Activated naive CD8-positive, alpha-beta T cell treated with anti-CD3 and anti-CD28 coated beads for 36 hours (primary cell): ENCODE data around the gene CTDNEP1. TPM values are rescaled to one million over a fixed set of nuclear protein-coding genes. Genes with fewer than 3 reads are reported as not detected.

Experiments used
- DNase-seq: peaks from one replicate; pipeline ENCODE4 v3.0.0; 2021
- H3K27ac Mint-ChIP-seq: one replicate; pipeline ENCODE4 v1.8.0; 2022; ENCODE audit warnings: mild to moderate bottlenecking, moderate library complexity, mixed read lengths
- H3K27me3 Mint-ChIP-seq: one replicate; pipeline ENCODE4 v1.8.0; 2022; ENCODE audit warnings: mild to moderate bottlenecking, mixed read lengths
- H3K36me3 Mint-ChIP-seq: one replicate; pipeline ENCODE4 v1.8.0; 2021; ENCODE audit warnings: mild to moderate bottlenecking, mixed read lengths
- H3K4me1 Mint-ChIP-seq: one replicate; pipeline ENCODE4 v1.8.0; 2021; ENCODE audit warnings: mixed read lengths
- H3K4me3 Mint-ChIP-seq: one replicate; pipeline ENCODE4 v1.8.0; 2022; ENCODE audit warnings: mild to moderate bottlenecking, moderate library complexity, mixed read lengths
- H3K9me3 Mint-ChIP-seq: one replicate; pipeline ENCODE4 v1.8.0; 2022; ENCODE audit warnings: mixed read lengths
- total RNA-seq, 2 experiments: library from RNA; stranded (reverse); gene quantifications; one replicate each; pipeline ENCODE4 v1.2.3, GENCODE V29; 2021

Gene CTDNEP1
- total RNA-seq: 100 to 1,000 TPM; 180 to 191 TPM

DNA sequence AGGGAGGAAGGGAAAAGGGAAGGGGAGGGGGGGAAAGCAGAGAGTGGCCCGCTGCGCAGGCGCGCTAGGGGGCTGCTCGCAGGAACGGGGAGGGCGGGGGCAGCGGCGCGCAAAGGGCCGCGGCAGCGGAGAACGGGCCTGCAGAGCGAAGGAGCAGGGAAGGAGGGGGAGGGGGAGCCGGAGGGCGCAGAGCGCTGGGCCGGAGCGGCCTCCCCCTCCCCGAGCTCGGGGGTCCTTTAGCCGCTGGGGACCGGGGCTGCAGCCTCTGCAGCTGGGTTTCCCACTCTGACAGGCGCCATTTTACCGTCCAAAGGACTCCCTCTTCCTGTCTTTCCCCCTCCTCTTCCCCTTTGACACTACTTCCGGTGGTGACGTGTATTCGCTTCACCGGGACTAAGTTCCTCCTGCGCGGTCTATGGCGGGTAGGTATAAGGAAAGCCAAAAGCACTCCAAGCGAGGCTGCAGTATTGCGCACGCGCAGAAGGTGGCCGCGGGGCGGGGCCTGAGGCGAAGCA lies at the start of gene CTDNEP1:
TSS of gene CTDNEP1 (minus strand) at position 74 of the 515 bp plus-strand sequence. CDS start 438 bp downstream, outside the sequence.
- peak; percentile 97 for DNase-seq
- Mint-ChIP-seq H3K4me3 (peak within 1 kb of the TSS; percentile 97), H3K9me3 (no peaks in the 10 kb centered on the region), H3K4me1 (peaks cover 32% of the 10 kb centered on the region), H3K27ac (peak within 1 kb of the TSS; percentile 100), H3K27me3 (no peaks in the 10 kb centered on the region), H3K36me3 (peaks cover 37% of the 10 kb centered on the region)

DNA sequence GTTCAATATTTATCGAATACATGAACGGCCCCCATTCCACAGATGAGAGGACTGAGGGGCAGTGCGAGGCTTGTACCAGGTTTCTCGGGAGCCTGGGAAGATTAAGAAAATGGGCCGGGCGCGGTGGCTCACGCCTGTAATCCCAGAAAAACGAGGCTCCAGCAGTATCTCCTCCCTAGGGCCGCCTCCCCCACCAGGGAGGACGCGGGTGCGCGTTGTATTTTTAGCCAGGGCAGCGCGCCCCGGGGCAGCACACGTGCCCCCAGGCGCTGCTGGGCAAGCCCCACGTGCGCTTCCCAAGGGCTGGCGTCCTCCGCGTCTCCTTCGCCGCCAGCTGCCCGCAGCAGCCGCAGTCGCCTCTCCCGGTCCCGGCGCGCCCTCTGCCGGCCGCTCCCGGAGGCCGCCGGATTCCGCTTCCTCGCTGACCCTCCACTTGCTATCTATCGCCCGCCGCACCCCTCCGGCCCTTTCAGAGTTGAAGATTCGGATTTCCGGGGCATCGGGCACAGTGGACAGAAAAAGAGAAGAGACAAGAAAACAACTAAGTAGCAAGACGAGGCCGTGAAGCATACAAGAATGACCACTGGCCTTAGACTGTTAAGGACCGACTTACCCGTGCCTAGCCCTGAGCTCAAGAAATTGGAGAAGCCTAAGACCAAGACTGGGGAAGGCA lies 44.8 kb upstream of the CTDNEP1 start:
- Mint-ChIP-seq H3K4me3 (peak overlapping the region; percentile 29), H3K36me3 (no peaks in the 10 kb centered on the region), H3K9me3 (no peaks in the 10 kb centered on the region), H3K27me3 (peaks cover 43% of the 10 kb centered on the region), H3K27ac (no peak overlapping the region), H3K4me1 (peaks cover 13% of the 10 kb centered on the region)
- peak; percentile 76 for DNase-seq

DNA sequence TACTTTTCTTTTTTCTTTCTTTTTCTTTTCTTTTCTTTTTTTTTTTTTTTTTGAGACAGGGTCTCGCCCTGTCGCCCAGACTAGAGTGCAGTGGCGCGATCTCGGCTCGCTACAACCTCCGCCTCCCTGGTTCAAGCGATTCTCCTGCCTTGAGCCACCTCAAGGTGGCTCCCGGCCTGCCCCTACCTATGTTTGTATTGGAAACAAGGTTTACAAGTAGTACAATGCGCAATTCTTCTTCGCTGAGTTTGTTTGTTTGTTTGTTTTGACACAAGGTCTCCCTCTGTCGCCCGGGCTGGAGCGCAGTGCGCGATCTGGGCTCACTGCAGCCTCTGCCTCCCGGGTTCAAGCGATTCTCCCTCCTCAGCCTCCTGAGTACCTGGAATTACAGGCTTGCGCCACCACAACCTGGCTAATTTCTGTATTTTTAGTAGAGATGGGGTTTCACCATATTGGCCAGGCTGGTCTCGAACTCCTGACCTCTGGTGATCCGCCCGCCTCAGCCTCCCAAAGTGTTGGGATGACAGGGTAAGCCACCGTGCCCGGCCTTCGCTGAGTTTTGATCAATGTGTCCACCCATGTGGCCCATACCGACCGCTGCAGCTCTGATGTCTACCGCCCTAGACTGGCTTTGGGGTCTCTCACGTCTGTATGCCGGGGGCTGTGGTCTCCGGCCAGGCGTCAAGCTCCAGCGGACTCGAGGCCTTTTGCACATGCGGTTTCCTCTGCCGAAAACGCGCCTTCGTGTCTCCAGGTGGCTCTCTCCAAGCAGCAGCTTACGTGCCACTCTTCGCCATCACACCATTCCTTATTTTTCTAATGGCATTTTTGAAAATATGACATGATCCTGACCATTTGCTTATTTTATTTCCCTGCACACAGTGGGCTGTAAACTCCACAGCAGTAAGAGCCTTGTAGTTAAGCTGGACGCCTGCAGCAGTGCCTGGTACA lies 44.0 kb upstream of the CTDNEP1 start:
- no peak for DNase-seq
- peaks cover 13% of the 10 kb centered on the region for H3K4me1 Mint-ChIP-seq
- no peaks in the 10 kb centered on the region for H3K9me3 Mint-ChIP-seq
- no peaks in the 10 kb centered on the region for H3K36me3 Mint-ChIP-seq
- peaks cover 44% of the 10 kb centered on the region for H3K27me3 Mint-ChIP-seq
- H3K27ac Mint-ChIP-seq: no peak overlapping the region
- peak overlapping the region; percentile 69 for H3K4me3 Mint-ChIP-seq

DNA sequence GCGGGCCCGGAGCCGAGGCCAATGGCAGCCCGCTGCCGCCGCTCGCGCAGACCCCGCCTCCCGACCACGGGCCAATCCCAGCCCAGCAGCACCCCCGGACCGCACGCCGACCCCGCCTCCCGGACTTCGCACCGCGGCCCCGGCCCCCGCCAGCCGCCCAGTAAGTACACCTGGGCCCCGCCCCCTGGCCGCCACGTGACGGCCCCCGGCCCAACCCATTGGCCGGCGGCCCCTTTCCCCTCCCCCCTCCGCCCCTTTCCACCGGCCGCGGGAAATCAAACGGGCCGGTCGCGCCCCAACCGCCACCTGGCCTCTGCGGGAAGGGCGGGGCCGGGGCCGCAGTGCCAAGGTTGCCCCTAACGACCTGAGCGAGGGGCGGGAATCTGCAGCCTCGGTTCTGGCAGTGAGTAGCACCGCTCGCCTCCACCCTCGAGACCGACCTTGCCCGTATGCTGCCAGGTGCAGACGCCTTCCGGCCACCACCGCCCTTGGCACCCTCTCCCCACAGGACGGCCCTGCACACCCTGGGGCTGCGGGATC lies 43.1 kb upstream of the CTDNEP1 start, which contains the start of gene YBX2:
TSS of gene YBX2 (minus strand) at position 26 of the 540 bp plus-strand sequence. CDS start 139 bp downstream, outside the sequence.
- Mint-ChIP-seq H3K4me3 (peak within 1 kb of the TSS; percentile 69), H3K27me3 (peaks cover 44% of the 10 kb centered on the region), H3K27ac (no peak within 1 kb of the TSS)

DNA sequence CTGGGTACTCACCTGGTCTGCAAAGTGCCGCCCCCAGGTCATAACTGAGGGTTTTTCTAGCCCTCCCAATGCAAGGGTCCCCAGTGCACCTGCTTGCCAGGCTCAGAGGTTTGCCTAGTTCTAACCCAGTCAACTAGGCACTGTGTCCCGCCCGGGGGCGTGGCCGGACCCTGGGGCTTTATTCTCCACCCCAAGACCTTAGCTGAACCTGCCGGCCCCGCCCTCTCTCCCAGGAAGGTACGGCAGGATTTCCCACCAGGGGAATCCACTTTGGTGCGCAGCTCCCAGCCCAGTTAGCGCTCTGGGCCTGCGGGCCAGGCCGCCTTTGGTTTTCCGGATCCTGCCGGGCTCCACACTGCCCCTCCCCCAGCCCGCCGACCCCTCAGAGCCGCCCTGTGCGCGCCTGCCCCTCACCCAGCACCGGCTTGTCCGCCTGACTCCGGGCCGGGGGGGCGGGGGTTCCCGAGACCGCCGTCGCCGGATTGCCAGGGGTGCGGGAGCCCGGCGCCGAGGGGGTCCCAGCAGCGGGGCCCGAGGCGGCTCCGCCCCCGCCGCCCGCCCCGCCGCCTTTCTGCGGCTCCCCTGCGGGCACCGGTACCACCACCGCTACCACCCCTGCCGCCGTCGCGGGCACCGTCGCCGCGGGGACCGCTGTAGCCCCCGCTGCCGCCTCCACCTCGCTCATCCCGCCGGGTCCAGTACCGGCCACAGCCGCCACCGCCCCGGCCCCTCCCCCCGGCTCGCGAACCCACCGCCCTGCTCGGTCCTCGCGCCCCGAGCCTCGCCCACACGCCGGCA lies 42.5 kb upstream of the CTDNEP1 start:
- H3K4me1 Mint-ChIP-seq: peaks cover 13% of the 10 kb centered on the region
- no peaks in the 10 kb centered on the region for H3K36me3 Mint-ChIP-seq
- no peak for DNase-seq
- peaks cover 44% of the 10 kb centered on the region for H3K27me3 Mint-ChIP-seq
- H3K27ac Mint-ChIP-seq: no peak overlapping the region
- no peaks in the 10 kb centered on the region for H3K9me3 Mint-ChIP-seq
- peak overlapping the region; percentile 0 for H3K4me3 Mint-ChIP-seq

More for the DNA sequence above, 43.1 kb upstream of the CTDNEP1 start, which contains the start of gene YBX2:
- H3K9me3 Mint-ChIP-seq: no peaks in the 10 kb centered on the region
- DNase-seq: peak; percentile 83
- no peaks in the 10 kb centered on the region for H3K36me3 Mint-ChIP-seq
- peaks cover 13% of the 10 kb centered on the region for H3K4me1 Mint-ChIP-seq

DNA sequence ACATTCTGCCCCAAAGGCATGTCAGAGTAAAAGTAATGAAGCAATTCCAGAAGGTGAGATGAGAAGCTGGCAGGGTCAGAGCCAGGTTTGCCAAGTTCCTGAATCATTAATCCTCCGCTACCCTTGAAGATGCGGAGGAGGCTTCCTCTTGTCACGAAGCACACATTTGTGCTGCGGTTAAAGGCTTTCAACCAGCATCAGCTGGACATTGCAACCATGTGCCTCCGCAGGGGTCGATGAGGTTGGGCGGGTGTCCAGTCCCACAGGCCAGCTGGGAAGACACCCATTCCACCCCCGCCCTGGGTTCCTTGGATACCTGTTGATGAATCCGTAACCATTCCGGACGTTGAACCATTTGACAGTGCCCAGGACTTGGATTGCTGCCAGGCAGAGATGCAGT lies 41.6 kb upstream of the CTDNEP1 start:
- Mint-ChIP-seq H3K27me3 (peaks cover 44% of the 10 kb centered on the region), H3K4me1 (peaks cover 13% of the 10 kb centered on the region), H3K9me3 (no peaks in the 10 kb centered on the region), H3K4me3 (no peak overlapping the region), H3K36me3 (no peaks in the 10 kb centered on the region), H3K27ac (no peak overlapping the region)
- DNase-seq: no peak

DNA sequence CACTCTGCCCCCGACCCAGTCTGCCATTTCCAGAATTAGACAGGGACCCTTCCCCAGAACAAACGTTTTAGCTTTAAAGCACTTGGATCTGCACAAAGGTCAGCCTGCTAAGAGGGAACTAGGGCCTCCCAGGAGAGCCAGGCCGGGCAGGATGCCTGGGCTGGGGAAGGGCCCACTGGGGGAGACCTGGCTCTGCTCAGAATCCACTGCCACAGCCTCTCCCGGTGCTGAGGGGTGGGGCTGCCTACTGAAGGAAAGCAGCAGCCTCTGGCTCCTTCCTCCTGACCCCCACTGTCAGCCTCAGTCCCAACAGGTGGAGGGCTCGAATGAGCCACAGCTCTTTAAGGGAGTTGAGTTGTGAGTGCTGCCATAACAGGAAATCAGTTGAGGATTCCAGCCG lies 41.2 kb upstream of the CTDNEP1 start:
- Mint-ChIP-seq H3K4me3 (no peak overlapping the region), H3K27ac (no peak overlapping the region), H3K9me3 (no peaks in the 10 kb centered on the region), H3K27me3 (peaks cover 44% of the 10 kb centered on the region), H3K36me3 (no peaks in the 10 kb centered on the region), H3K4me1 (peaks cover 13% of the 10 kb centered on the region)
- DNase-seq: no peak

DNA sequence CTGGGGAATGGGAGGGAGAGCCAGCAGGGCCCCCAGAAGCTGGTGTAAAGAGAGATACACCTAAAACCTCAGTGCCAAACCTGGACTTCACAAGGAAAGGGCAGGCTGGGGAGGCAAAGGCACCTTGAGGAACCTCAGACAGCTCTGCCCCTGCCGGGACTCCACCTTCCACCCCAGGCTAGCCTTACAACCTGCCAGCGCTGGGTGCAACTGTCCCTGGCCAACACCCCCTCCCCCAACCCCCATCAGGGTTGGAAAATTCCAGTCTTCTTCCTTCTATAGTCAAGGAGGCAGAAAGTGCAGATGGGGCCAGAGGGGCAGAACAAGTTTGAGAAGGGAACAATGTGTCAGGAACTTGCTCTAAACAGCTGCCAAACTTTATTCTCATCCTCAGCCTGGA lies 40.7 kb upstream of the CTDNEP1 start:
- H3K27me3 Mint-ChIP-seq: peaks cover 44% of the 10 kb centered on the region
- peaks cover 13% of the 10 kb centered on the region for H3K4me1 Mint-ChIP-seq
- no peaks in the 10 kb centered on the region for H3K9me3 Mint-ChIP-seq
- no peaks in the 10 kb centered on the region for H3K36me3 Mint-ChIP-seq
- no peak overlapping the region for H3K27ac Mint-ChIP-seq
- no peak overlapping the region for H3K4me3 Mint-ChIP-seq
- DNase-seq: no peak

DNA sequence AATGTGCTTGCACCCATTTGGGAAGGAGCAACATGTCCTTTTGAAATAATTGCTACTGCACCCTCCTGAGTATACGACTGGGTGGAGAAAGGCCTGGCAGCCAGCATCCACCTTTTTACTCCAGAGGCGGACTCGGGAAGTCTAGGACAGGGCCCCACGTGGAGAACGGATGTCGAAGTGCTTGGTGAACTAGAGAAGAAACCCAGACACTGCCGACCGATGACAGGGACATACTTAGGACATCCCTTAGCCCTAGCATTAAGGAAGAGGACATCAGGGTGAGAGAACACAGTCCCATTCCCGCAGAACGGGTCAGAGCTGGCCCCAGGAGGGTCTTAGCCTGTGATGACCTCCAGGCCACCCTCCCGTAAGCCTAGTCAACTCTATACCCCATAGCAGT lies 39.2 kb upstream of the CTDNEP1 start:
- Mint-ChIP-seq H3K9me3 (no peaks in the 10 kb centered on the region), H3K27ac (no peak overlapping the region), H3K4me3 (no peak overlapping the region), H3K27me3 (peaks cover 34% of the 10 kb centered on the region), H3K4me1 (peaks cover 6% of the 10 kb centered on the region), H3K36me3 (no peaks in the 10 kb centered on the region)
- DNase-seq: no peak

DNA sequence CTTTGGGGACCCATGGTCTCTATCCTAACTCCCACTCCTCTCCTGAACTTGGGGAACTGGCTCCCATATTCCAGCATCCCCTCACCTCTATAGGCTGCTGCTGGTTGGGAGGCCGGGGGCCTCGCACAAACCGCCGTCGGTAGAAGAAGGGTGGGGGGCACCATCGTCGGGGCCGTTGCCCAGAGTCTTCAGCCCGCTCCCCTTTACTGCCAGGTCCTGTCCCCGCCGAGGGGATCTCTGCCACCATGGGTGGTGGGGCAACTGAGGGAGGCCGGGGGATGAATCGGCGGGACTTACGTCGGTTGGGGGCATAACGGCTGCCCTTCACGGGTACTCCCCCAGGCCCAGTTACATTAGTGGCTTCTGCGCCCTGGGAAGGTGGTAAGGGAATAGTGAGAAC lies 38.6 kb upstream of the CTDNEP1 start:
- DNase-seq: no peak
- H3K27me3 Mint-ChIP-seq: peaks cover 29% of the 10 kb centered on the region
- no peaks in the 10 kb centered on the region for H3K9me3 Mint-ChIP-seq
- H3K4me1 Mint-ChIP-seq: peaks cover 3% of the 10 kb centered on the region
- no peak overlapping the region for H3K27ac Mint-ChIP-seq
- H3K36me3 Mint-ChIP-seq: no peaks in the 10 kb centered on the region
- H3K4me3 Mint-ChIP-seq: no peak overlapping the region

DNA sequence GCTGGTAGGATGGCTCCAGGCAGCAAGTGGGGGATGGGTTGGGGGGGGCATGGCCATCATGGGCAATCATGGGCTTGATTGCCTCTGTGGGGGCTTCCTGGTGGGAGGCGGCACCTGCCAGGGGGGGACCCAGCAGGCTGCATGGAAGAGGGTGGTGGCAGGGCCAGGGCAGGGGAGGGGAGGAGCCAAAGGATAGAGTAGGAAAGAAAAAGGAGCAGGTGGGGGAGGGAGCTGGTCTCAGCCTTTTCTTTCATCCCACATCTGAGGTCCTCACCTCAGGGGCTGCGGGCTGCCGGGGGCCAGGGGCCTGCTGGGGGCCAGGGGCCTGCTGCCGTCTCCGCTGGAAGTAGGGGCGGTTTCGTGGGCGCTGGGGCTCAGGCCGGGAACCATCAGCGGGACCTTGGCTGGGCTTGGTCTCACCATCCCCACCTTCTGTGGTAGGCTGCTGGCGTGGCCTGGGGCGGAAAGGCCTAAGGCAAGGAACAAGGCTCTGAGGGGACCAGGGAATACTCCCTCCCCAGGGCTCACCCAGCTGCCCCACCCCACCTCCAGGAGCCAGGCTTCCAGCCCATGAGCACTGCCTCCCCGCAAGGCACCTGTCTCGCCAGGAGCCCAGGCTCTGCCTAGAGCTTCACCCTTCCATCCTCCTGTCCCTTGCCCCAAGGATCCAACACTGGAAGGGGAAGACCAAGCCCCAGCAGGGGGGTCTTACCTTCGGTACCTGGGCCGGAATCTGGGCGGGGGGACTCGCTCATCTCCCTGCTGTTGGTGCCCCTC lies 37.9 kb upstream of the CTDNEP1 start:
- Mint-ChIP-seq H3K27me3 (peaks cover 24% of the 10 kb centered on the region), H3K27ac (no peak overlapping the region), H3K9me3 (no peaks in the 10 kb centered on the region), H3K4me1 (no peaks in the 10 kb centered on the region), H3K36me3 (no peaks in the 10 kb centered on the region), H3K4me3 (no peak overlapping the region)
- no peak for DNase-seq

DNA sequence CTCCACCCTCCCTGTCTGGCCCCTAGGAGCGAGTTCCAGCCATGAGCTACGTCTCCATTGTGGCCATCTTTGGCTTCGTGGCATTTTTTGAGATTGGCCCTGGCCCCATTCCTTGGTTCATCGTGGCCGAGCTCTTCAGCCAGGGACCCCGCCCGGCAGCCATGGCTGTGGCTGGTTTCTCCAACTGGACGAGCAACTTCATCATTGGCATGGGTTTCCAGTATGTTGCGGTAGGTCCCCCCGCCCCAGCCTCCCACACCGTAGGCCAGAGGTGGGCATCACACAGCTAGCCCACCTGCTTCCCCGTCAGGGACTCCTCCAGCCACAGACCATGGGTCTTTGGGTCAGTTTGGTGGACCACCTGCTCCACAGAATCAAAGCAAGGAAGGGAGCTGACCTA lies 34.1 kb upstream of the CTDNEP1 start:
- no peaks in the 10 kb centered on the region for H3K9me3 Mint-ChIP-seq
- no peak overlapping the region for H3K27ac Mint-ChIP-seq
- peaks cover 21% of the 10 kb centered on the region for H3K27me3 Mint-ChIP-seq
- no peak for DNase-seq
- H3K4me1 Mint-ChIP-seq: peaks cover 16% of the 10 kb centered on the region
- no peak overlapping the region for H3K4me3 Mint-ChIP-seq
- H3K36me3 Mint-ChIP-seq: no peaks in the 10 kb centered on the region

DNA sequence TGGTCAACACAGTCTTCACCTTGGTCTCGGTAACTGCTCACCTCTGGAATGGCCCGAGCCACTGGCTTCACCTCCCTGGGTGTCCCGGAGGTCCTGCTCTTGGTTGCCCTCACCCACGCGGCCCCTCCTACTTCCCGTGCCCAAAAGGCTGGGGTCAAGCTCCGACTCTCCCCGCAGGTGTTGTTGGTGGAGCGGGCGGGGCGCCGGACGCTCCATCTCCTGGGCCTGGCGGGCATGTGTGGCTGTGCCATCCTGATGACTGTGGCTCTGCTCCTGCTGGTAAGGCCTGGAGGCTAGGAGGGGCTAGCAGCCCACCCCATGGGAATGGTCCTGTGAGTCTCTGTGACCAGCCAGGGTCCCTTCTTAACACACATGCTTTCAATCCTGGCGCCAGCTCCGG lies 33.4 kb upstream of the CTDNEP1 start:
- DNase-seq: no peak
- Mint-ChIP-seq H3K27ac (no peak overlapping the region), H3K4me3 (no peak overlapping the region), H3K36me3 (no peaks in the 10 kb centered on the region), H3K9me3 (no peaks in the 10 kb centered on the region), H3K27me3 (peaks cover 21% of the 10 kb centered on the region), H3K4me1 (peaks cover 22% of the 10 kb centered on the region)
